Measurements from ENCODE around the gene TAF1C.

GRCh38 chr16:84180519-84181140 is 6.2 kb downstream of the TAF1C start:
- TF ChIP-seq GATA2 (IDR thresholded peaks at IDR 0.05; ENCODE audit: low read depth, low read length) (no peak), GATA3 (IDR thresholded peaks at IDR 0.05; ENCODE audit: low read depth, low read length) (no peak)
